ENCODE measurements around the gene ASTN2.

DNA sequence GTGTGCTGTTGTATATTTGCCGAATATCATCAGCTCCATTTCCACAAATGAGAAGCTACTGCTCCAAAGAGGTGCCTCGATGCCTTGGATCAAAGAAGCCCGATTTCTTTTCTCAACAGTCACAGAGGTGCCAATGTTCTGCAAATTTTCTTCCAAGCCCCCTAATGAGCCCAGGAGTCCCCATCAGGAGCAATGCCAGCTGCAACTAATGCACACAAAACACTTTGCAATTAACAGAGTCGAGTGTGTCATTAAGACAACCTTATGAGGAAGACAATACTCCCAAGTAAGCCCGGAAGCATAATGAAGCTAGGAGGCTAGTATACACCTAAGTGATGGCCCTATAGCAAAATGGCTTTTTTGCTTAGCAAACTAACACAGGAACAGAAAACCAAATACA is 480.7 kb downstream of the ASTN2 start:
- TF ChIP-seq POLR2AphosphoS5 (IDR thresholded peaks at IDR 0.05; ENCODE audit: low read depth, low read length) (no peak), TAF1 (IDR thresholded peaks at IDR 0.05; ENCODE audit: borderline replicate concordance, insufficient read depth, low read length) (no peak)
- TF ChIP-seq, protein P1, sequence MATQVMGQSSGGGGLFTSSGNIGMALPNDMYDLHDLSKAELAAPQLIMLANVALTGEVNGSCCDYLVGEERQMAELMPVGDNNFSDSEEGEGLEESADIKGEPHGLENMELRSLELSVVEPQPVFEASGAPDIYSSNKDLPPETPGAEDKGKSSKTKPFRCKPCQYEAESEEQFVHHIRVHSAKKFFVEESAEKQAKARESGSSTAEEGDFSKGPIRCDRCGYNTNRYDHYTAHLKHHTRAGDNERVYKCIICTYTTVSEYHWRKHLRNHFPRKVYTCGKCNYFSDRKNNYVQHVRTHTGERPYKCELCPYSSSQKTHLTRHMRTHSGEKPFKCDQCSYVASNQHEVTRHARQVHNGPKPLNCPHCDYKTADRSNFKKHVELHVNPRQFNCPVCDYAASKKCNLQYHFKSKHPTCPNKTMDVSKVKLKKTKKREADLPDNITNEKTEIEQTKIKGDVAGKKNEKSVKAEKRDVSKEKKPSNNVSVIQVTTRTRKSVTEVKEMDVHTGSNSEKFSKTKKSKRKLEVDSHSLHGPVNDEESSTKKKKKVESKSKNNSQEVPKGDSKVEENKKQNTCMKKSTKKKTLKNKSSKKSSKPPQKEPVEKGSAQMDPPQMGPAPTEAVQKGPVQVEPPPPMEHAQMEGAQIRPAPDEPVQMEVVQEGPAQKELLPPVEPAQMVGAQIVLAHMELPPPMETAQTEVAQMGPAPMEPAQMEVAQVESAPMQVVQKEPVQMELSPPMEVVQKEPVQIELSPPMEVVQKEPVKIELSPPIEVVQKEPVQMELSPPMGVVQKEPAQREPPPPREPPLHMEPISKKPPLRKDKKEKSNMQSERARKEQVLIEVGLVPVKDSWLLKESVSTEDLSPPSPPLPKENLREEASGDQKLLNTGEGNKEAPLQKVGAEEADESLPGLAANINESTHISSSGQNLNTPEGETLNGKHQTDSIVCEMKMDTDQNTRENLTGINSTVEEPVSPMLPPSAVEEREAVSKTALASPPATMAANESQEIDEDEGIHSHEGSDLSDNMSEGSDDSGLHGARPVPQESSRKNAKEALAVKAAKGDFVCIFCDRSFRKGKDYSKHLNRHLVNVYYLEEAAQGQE (IDR thresholded peaks at IDR 0.05; ENCODE audit: insufficient read depth in 1 of 2, low read depth in 2 of 2, low read length in 2 of 2): no peak

Measured in PFSK-1 (cell line).